ENCODE data around the gene ANKRD53.

The ANKRD53 gene, protein sequence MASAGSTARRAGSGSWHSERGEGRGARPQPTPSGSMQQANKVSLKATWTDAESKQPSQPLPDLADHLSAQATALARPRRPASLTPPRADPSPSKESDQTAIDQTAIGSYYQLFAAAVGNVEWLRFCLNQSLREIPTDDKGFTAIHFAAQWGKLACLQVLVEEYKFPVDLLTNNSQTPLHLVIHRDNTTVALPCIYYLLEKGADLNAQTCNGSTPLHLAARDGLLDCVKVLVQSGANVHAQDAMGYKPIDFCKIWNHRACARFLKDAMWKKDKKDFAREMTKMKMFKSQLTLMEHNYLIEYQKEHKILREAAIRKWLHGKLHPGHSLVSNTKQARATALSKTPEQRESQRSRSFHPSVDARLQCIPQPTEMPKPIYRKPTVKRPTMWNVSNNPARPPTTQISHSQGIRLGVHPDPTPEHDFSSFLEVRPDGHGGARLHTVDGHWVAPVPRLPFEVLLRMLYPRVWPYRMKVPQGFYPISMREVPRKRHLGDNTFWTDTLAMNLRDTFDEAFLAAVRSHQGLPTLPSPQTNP

DNA sequence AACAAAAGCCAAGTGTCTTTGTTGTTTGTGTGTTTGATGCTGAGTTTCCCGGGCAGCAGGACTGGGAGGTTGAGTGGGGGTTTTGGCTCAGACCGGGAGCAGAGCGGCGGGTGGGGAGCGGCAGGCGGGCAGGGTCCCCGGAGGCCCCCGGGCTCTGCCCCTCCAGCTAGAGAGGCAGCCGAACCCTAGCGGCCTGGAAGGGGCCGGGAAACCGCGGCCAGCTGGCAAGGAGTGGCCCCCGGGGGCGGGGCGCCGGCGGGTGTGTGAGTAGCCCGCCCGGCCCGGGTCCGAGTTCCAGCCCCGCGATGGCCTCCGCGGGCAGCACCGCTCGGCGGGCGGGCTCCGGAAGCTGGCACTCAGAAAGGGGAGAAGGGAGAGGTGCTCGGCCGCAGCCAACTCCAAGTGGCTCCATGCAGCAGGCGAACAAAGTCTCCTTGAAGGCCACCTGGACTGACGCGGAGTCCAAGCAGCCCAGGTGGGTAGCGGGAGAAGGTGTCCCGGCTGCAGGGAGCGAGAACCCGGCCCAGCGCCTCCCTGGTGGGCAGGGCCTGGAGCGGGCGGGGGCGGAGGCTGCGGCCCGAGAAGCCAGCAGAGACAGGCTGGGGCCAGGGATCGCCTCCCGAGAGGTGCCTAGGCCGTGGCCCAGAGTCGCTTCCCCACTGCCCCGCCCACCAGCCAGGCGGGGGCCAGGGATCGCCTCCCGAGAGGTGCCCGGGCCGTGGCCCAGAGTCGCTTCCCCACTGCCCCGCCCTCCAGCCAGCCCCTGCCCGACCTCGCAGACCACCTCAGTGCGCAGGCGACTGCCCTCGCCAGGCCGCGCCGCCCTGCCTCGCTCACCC lies at the start of gene ANKRD53:
Gene ANKRD53, plus strand, starts transcription at position 290 of the 839 bp plus-strand sequence. Its CDS starts 16 bp downstream, at position 306.
- H3K27ac ChIP-seq (ENCODE audit: low read depth, low read length): no peak within 1 kb of the TSS

DNA sequence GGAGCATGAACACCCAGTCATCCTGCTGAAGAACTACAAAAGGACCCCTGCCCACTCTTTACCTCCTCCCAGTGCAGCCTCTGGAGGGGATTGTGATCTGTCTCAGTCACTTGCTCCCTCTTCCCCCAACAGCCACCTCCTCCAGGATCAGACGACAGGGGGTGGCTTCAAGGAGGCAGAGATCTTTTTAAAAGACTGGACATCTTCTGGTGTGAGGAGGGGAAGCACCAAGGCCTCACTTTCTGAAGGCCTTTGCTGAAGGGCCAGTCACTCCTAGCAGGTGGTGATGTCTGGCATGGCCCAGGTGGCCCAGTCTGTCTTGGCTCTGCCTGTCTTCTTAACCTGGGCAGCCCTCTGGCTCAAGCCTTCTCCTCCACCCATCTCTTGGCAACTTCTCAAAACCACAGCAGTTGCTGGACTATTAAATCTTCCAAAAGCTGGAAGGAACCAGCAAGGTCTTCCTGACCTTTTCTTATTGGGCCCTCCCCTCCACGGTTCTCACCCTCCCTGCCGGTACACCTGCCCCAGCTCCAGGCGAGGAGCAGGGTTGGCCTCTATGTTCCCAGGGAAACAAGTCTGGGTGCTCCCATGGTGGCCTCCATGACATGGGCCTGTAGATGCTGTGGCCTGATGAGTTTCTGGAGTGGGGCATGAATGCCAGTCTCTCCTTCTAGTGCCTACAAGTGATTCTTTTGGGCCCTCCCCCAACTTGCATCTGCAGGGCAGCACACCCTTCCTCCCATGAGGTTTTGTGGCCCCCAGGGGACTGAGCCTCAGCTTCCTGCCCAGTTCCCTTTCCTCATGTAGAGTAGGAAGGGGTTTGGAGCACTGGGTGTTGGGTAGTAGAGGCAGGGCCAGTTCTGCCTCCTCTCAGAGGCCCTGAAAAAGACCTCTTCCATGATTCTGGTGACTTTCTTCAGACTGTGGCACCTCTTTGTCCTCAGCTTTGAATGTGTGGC lies 47.8 kb upstream of the ANKRD53 start:
- H3K9me3 ChIP-seq (ENCODE audit: control insufficient read depth, insufficient read depth, low read length): no peaks in the 10 kb centered on the region
- no peaks in the 10 kb centered on the region for H4K20me1 ChIP-seq (ENCODE audit: control insufficient read depth, insufficient read depth, low read depth, low read length)
- no peaks in the 10 kb centered on the region for H3K9me2 ChIP-seq (replicated peaks; ENCODE audit: control insufficient read depth, low read length)
- no peak overlapping the region for H3K4me2 ChIP-seq (ENCODE audit: low read length)
- no peak overlapping the region for H3K4me3 ChIP-seq (ENCODE audit: low read length)
- H3F3A ChIP-seq (ENCODE audit: control insufficient read depth, insufficient read depth): no peaks in the 10 kb centered on the region
- TF ChIP-seq EZH2phosphoT487 (IDR thresholded peaks at IDR 0.05; ENCODE audit: borderline replicate concordance, low read length): no peak
- TF ChIP-seq, protein P1, sequence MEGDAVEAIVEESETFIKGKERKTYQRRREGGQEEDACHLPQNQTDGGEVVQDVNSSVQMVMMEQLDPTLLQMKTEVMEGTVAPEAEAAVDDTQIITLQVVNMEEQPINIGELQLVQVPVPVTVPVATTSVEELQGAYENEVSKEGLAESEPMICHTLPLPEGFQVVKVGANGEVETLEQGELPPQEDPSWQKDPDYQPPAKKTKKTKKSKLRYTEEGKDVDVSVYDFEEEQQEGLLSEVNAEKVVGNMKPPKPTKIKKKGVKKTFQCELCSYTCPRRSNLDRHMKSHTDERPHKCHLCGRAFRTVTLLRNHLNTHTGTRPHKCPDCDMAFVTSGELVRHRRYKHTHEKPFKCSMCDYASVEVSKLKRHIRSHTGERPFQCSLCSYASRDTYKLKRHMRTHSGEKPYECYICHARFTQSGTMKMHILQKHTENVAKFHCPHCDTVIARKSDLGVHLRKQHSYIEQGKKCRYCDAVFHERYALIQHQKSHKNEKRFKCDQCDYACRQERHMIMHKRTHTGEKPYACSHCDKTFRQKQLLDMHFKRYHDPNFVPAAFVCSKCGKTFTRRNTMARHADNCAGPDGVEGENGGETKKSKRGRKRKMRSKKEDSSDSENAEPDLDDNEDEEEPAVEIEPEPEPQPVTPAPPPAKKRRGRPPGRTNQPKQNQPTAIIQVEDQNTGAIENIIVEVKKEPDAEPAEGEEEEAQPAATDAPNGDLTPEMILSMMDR (IDR thresholded peaks at IDR 0.05; ENCODE audit: low read depth, low read length, poor library complexity, severe bottlenecking): no peak
- H3K36me3 ChIP-seq (ENCODE audit: control insufficient read depth, low read length): no peaks in the 10 kb centered on the region
- peaks cover 14% of the 10 kb centered on the region for H3K27me3 ChIP-seq (ENCODE audit: control insufficient read depth, low read length)
- H3K79me2 ChIP-seq (ENCODE audit: control insufficient read depth, low read length): no peaks in the 10 kb centered on the region
- peaks cover 7% of the 10 kb centered on the region for H3K4me1 ChIP-seq (ENCODE audit: control insufficient read depth, low read length)
- H3K27ac ChIP-seq (ENCODE audit: low read depth, low read length): no peak overlapping the region

More for the DNA sequence above, at the start of gene ANKRD53:
- peaks cover 18% of the 10 kb centered on the region for H3K4me1 ChIP-seq (ENCODE audit: control insufficient read depth, low read length)
- TF ChIP-seq, protein P1 (IDR thresholded peaks at IDR 0.05; ENCODE audit: low read depth, low read length, poor library complexity, severe bottlenecking): no peak
- TF ChIP-seq EZH2phosphoT487 (IDR thresholded peaks at IDR 0.05; ENCODE audit: borderline replicate concordance, low read length): no peak
- H3K79me2 ChIP-seq (ENCODE audit: control insufficient read depth, low read length): no peaks in the 10 kb centered on the region
- no peaks in the 10 kb centered on the region for H4K20me1 ChIP-seq (ENCODE audit: control insufficient read depth, insufficient read depth, low read depth, low read length)
- peaks cover 16% of the 10 kb centered on the region for H3K27me3 ChIP-seq (ENCODE audit: control insufficient read depth, low read length)
- H3K4me3 ChIP-seq (ENCODE audit: low read length): peak within 1 kb of the TSS; percentile 62
- H3K9me3 ChIP-seq (ENCODE audit: control insufficient read depth, insufficient read depth, low read length): no peaks in the 10 kb centered on the region
- no peaks in the 10 kb centered on the region for H3F3A ChIP-seq (ENCODE audit: control insufficient read depth, insufficient read depth)
- peak within 1 kb of the TSS; percentile 62 for H3K4me2 ChIP-seq (ENCODE audit: low read length)
- H3K36me3 ChIP-seq (ENCODE audit: control insufficient read depth, low read length): no peaks in the 10 kb centered on the region
- no peaks in the 10 kb centered on the region for H3K9me2 ChIP-seq (replicated peaks; ENCODE audit: control insufficient read depth, low read length)

DNA sequence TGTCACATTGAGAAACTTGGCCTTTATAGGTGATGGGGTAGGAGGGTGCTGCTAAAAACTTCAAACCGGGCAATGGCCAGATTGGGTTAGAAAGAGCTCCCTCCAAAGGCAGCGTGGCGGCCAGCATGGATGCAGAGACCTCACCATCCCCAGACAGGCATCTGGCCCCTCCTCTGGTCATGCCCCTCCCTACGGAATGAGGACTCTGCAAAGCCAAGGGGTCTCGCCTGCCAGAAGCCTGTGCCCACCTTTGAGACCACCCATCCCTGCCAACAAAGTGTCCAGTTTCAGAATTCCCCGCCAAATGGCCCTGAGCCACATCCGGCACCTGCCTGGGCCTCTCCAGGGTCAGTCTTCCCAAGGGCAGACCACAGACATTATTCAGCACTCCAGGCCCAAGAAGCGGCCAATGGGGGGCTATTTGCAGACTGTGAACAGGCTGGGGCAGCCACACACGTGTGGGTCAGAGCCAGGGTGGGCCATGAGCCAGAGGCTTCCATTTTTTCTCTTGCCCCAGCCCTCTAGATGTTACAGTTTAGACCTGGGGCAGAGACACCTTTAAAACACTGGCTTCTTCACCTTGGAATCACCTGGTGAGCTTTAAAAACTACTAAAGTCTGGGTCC lies 46.9 kb upstream of the ANKRD53 start:
- Histone ChIP-seq H3K27ac (ENCODE audit: low read depth, low read length) (no peak overlapping the region), H3K4me2 (ENCODE audit: low read length) (no peak overlapping the region), H3K36me3 (ENCODE audit: control insufficient read depth, low read length) (no peaks in the 10 kb centered on the region)

More for the DNA sequence above, 46.9 kb upstream of the ANKRD53 start:
- no peaks in the 10 kb centered on the region for H4K20me1 ChIP-seq (ENCODE audit: control insufficient read depth, insufficient read depth, low read depth, low read length)
- no peak for TF ChIP-seq EZH2phosphoT487 (IDR thresholded peaks at IDR 0.05; ENCODE audit: borderline replicate concordance, low read length)
- TF ChIP-seq, protein P1 (IDR thresholded peaks at IDR 0.05; ENCODE audit: low read depth, low read length, poor library complexity, severe bottlenecking): no peak
- peaks cover 10% of the 10 kb centered on the region for H3K27me3 ChIP-seq (ENCODE audit: control insufficient read depth, low read length)
- H3K79me2 ChIP-seq (ENCODE audit: control insufficient read depth, low read length): no peaks in the 10 kb centered on the region
- no peaks in the 10 kb centered on the region for H3F3A ChIP-seq (ENCODE audit: control insufficient read depth, insufficient read depth)
- H3K4me3 ChIP-seq (ENCODE audit: low read length): no peak overlapping the region
- peaks cover 7% of the 10 kb centered on the region for H3K4me1 ChIP-seq (ENCODE audit: control insufficient read depth, low read length)
- no peaks in the 10 kb centered on the region for H3K9me3 ChIP-seq (ENCODE audit: control insufficient read depth, insufficient read depth, low read length)
- no peaks in the 10 kb centered on the region for H3K9me2 ChIP-seq (replicated peaks; ENCODE audit: control insufficient read depth, low read length)

All from DOHH2 (cell line).